WTC11 (cell line): ENCODE results near the gene ABCA1. TPM values are rescaled to one million over a fixed set of nuclear protein-coding genes. Genes with fewer than 3 reads are reported as not detected.

ENCODE experiments used
- ATAC-seq: fragments of 200-7000 bp; cut with Tn5 transposase; 2 replicates; pipeline ENCODE4 v1.10.0; 2021; ENCODE audit warnings: mild to moderate bottlenecking, moderate library complexity
- CTCF ChIA-PET: fragments of 300-600 bp; sonication (Branson Sonifier 250); formaldehyde crosslinking; loops from one replicate; lab custom pipeline; 2021; ENCODE audit warnings: antibody characterized with exemption; lab: Charles Lee
- POLR2A ChIA-PET: fragments of 350-600 bp; sonication (Branson Sonifier 250); formaldehyde crosslinking; loops from one replicate; lab custom pipeline; 2021; ENCODE audit warnings: antibody characterized with exemption; lab: Charles Lee
- DNase-seq: peaks from one replicate; pipeline ENCODE4 v3.0.0; 2021; ENCODE audit warnings: low spot score
- H3K27ac Mint-ChIP-seq: 2 replicates; pipeline ENCODE4 v1.8.0; 2021; ENCODE audit warnings: mixed read lengths
- H3K27me3 Mint-ChIP-seq: 2 replicates; pipeline ENCODE4 v1.8.0; 2021; ENCODE audit warnings: low read depth, mild to moderate bottlenecking, moderate library complexity, mixed read lengths
- H3K36me3 Mint-ChIP-seq: 2 replicates; pipeline ENCODE4 v1.8.0; 2021; ENCODE audit warnings: mixed read lengths
- H3K4me1 Mint-ChIP-seq: 2 replicates; pipeline ENCODE4 v1.8.0; 2022; ENCODE audit warnings: mixed read lengths
- H3K4me3 Mint-ChIP-seq: 2 replicates; pipeline ENCODE4 v1.8.0; 2021; ENCODE audit warnings: mild to moderate bottlenecking, moderate library complexity, mixed read lengths
- H3K9me3 Mint-ChIP-seq: 2 replicates; pipeline ENCODE4 v1.8.0; 2021; ENCODE audit warnings: mixed read lengths
- ATF1 ChIP-seq: sonication (generic); formaldehyde crosslinking; IDR thresholded peaks from 2 replicates; pipeline ENCODE4 v1.8.1; 2023; ENCODE audit warnings: mild to moderate bottlenecking, moderate library complexity, missing genetic modification reagents
- ATF6 ChIP-seq: sonication (generic); formaldehyde crosslinking; IDR thresholded peaks from 2 replicates; pipeline ENCODE4 v1.8.1; 2023; ENCODE audit warnings: mild to moderate bottlenecking, missing genetic modification reagents
- E2F4 ChIP-seq: sonication (generic); formaldehyde crosslinking; IDR thresholded peaks from 2 replicates; pipeline ENCODE4 v1.8.1; 2022; ENCODE audit warnings: low read depth, mild to moderate bottlenecking, moderate library complexity, missing genetic modification reagents, borderline replicate concordance
- E2F5 ChIP-seq: sonication (generic); formaldehyde crosslinking; IDR thresholded peaks from 2 replicates; pipeline ENCODE4 v1.8.1; 2022; ENCODE audit warnings: mild to moderate bottlenecking, moderate library complexity, missing genetic modification reagents
- ERG ChIP-seq: fragments of 250-450 bp; sonication (Bioruptor Pico); IDR thresholded peaks from 2 replicates; pipeline ENCODE4 v1.8.0; 2021; ENCODE audit warnings: mild to moderate bottlenecking
- FOXK1 ChIP-seq: sonication (generic); formaldehyde crosslinking; IDR thresholded peaks from 2 replicates; pipeline ENCODE4 v1.8.0; 2022; ENCODE audit warnings: mild to moderate bottlenecking, moderate library complexity, missing genetic modification reagents
- HMGXB4 ChIP-seq: sonication (generic); formaldehyde crosslinking; IDR thresholded peaks from 2 replicates; pipeline ENCODE4 v1.8.1; 2023; ENCODE audit warnings: mild to moderate bottlenecking, moderate library complexity, missing genetic modification reagents
- IRF1 ChIP-seq: sonication (generic); formaldehyde crosslinking; IDR thresholded peaks from 2 replicates; pipeline ENCODE4 v1.8.0; 2023; ENCODE audit warnings: missing genetic modification reagents
- NR2C2 ChIP-seq: sonication (generic); formaldehyde crosslinking; IDR thresholded peaks from 2 replicates; pipeline ENCODE4 v1.8.0; 2022; ENCODE audit warnings: mild to moderate bottlenecking, missing genetic modification reagents
- PRDM15 ChIP-seq: sonication (generic); formaldehyde crosslinking; IDR thresholded peaks from 2 replicates; pipeline ENCODE4 v1.8.0; 2022; ENCODE audit warnings: missing genetic modification reagents
- RELA ChIP-seq: sonication (generic); formaldehyde crosslinking; IDR thresholded peaks from 2 replicates; pipeline ENCODE4 v1.8.1; 2022; ENCODE audit warnings: missing genetic modification reagents, mild to moderate bottlenecking, borderline replicate concordance
- STAT6 ChIP-seq: sonication (generic); formaldehyde crosslinking; conservative IDR thresholded peaks from 2 replicates; pipeline ENCODE4 v1.8.1; 2023; ENCODE audit warnings: mild to moderate bottlenecking, low read depth, missing genetic modification reagents, moderate library complexity
- TP53 ChIP-seq: sonication (generic); formaldehyde crosslinking; IDR thresholded peaks from 2 replicates; pipeline ENCODE4 v1.8.1; 2023; ENCODE audit warnings: mild to moderate bottlenecking, missing genetic modification reagents
- USF2 ChIP-seq: sonication (generic); formaldehyde crosslinking; IDR thresholded peaks from 2 replicates; pipeline ENCODE4 v1.8.1; 2023; ENCODE audit warnings: mild to moderate bottlenecking, missing genetic modification reagents, moderate library complexity
- ZNF396 ChIP-seq: fragments of 250-450 bp; sonication (Bioruptor Pico); IDR thresholded peaks from 2 replicates; pipeline ENCODE4 v1.8.0; 2021; ENCODE audit warnings: mild to moderate bottlenecking, moderate library complexity, borderline replicate concordance
- ZNF416 ChIP-seq: fragments of 250-450 bp; sonication (Bioruptor Pico); IDR thresholded peaks from 2 replicates; pipeline ENCODE4 v1.9.0; 2021; ENCODE audit warnings: mild to moderate bottlenecking, inconsistent platforms
- ZNF425 ChIP-seq: fragments of 250-450 bp; sonication (Bioruptor Pico); conservative IDR thresholded peaks from 2 replicates; pipeline ENCODE4 v1.9.0; 2021; ENCODE audit warnings: mild to moderate bottlenecking
- total RNA-seq: library from RNA; stranded (reverse); gene quantifications from 3 replicates; pipeline ENCODE4 v1.2.3, GENCODE V29; 2021

Gene ABCA1
- total RNA-seq, 1 experiment from 2014 or later: 7.8 TPM

GRCh38 chr9:104746285-104746684 lies 181.7 kb downstream of the ABCA1 start:
- no peak for ATAC-seq
- Mint-ChIP-seq H3K36me3 (no peaks in the 10 kb centered on the region), H3K4me1 (peaks cover 25% of the 10 kb centered on the region), H3K27ac (no peak overlapping the region), H3K9me3 (no peaks in the 10 kb centered on the region), H3K4me3 (no peak overlapping the region), H3K27me3 (no peaks in the 10 kb centered on the region; the same call in 1 of the 2 replicates)
- ChIA-PET CTCF (no interaction called here), POLR2A (no interaction called here)
- no peak for DNase-seq
- TF ChIP-seq E2F4 (CRISPR knock-in tag) (no peak), USF2 (CRISPR knock-in tag) (no peak), ATF1 (CRISPR knock-in tag) (no peak), ERG (CRISPR knock-in tag) (no peak), ATF6 (CRISPR knock-in tag) (no peak), ZNF425 (CRISPR knock-in tag) (no peak), IRF1 (CRISPR knock-in tag) (no peak), ZNF416 (no peak), PRDM15 (CRISPR knock-in tag) (no peak), ZNF396 (CRISPR knock-in tag) (no peak), FOXK1 (CRISPR knock-in tag) (no peak), STAT6 (CRISPR knock-in tag) (no peak), NR2C2 (CRISPR knock-in tag) (no peak), HMGXB4 (CRISPR knock-in tag) (no peak), TP53 (no peak), E2F5 (CRISPR knock-in tag) (no peak), RELA (CRISPR knock-in tag) (no peak)
